ENCODE data around the gene IL12RB2.

DNA sequence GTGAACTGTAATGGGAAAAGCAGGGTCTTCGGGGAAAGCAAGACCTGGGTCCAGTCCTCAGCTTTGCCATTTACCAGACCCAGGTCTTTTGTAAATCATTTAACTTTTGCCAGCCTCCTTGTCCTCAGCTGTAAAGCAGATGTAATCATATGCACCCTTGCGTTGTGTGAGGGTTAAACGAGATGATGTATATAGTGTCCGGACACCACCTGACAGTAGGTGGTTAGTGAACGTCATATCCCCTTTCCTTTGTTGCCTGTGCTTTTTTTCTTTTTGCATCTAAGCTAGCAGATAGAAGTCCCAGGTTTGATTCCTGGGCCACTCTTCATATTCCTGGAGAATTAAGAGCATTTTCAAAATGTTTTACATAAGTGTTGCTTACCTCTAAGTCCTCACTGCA is 28.5 kb downstream of the IL12RB2 start:
- TF ChIP-seq TSHZ2 (CRISPR knock-in tag; IDR thresholded peaks at IDR 0.05) (no peak), BACH2 (CRISPR knock-in tag; IDR thresholded peaks at IDR 0.05; ENCODE audit: borderline replicate concordance) (no peak), ISL1 (CRISPR knock-in tag; IDR thresholded peaks at IDR 0.05) (no peak), OSR1 (CRISPR knock-in tag; IDR thresholded peaks at IDR 0.05) (no peak), ARNTL (CRISPR knock-in tag; IDR thresholded peaks at IDR 0.05; ENCODE audit: borderline replicate concordance, low read depth) (no peak), RARB (CRISPR knock-in tag; IDR thresholded peaks at IDR 0.05) (no peak), ZNF8 (CRISPR knock-in tag; IDR thresholded peaks at IDR 0.05) (no peak), PATZ1 (CRISPR knock-in tag; IDR thresholded peaks at IDR 0.05; ENCODE audit: borderline replicate concordance) (no peak)
- TF ChIP-seq, protein P1, sequence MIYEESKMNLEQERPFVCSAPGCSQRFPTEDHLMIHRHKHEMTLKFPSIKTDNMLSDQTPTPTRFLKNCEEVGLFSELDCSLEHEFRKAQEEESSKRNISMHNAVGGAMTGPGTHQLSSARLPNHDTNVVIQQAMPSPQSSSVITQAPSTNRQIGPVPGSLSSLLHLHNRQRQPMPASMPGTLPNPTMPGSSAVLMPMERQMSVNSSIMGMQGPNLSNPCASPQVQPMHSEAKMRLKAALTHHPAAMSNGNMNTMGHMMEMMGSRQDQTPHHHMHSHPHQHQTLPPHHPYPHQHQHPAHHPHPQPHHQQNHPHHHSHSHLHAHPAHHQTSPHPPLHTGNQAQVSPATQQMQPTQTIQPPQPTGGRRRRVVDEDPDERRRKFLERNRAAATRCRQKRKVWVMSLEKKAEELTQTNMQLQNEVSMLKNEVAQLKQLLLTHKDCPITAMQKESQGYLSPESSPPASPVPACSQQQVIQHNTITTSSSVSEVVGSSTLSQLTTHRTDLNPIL (CRISPR knock-in tag; IDR thresholded peaks at IDR 0.05; ENCODE audit: low read depth): no peak

Data from SK-N-SH treated with all-trans-retinoic acid at 6 μM for 48 hours (cell line).